GM19043 (cell line): ENCODE measurements around the gene PNPLA2.

Experiments used
- ATAC-seq: cut with Tn5 transposase; IDR thresholded peaks from one replicate; pipeline ENCODE4 v1.9.1; 2021; ENCODE audit warnings: low read depth; ENCODE audit not compliant: unreplicated experiment

PNPLA2 gene

GRCh38 chr11:854601-855329 lies 36.1 kb downstream of the PNPLA2 start:
- no peak for ATAC-seq

- ATAC-seq, result no peak
Observed at GRCh38 chr11:855330-855674, 36.6 kb downstream of the PNPLA2 start.

GRCh38 chr11:855796-856195 lies 37.1 kb downstream of the PNPLA2 start:
- ATAC-seq, result no peak

GRCh38 chr11:856397-856796 lies 37.7 kb downstream of the PNPLA2 start:
- ATAC-seq, result no peak

GRCh38 chr11:858053-858761 lies 39.5 kb downstream of the PNPLA2 start:
- no peak for ATAC-seq

- ATAC-seq, result no peak
Observed at GRCh38 chr11:858762-859339, 40.1 kb downstream of the PNPLA2 start.

GRCh38 chr11:859394-860131 lies 40.8 kb downstream of the PNPLA2 start:
- ATAC-seq, result no peak

GRCh38 chr11:860234-861104 lies 41.8 kb downstream of the PNPLA2 start:
- no peak for ATAC-seq

GRCh38 chr11:861105-861479 lies 42.4 kb downstream of the PNPLA2 start:
- no peak for ATAC-seq

GRCh38 chr11:862081-862661 lies 43.5 kb downstream of the PNPLA2 start:
- no peak for ATAC-seq

GRCh38 chr11:862696-863022 lies 43.9 kb downstream of the PNPLA2 start:
- no peak for ATAC-seq

- no peak for ATAC-seq
Observed at GRCh38 chr11:863023-863909, 44.6 kb downstream of the PNPLA2 start.

GRCh38 chr11:863910-864827 lies 45.5 kb downstream of the PNPLA2 start:
- ATAC-seq, result no peak

- no peak for ATAC-seq
Observed at GRCh38 chr11:864898-865297, 46.2 kb downstream of the PNPLA2 start.

- ATAC-seq, result no peak
Observed at GRCh38 chr11:865462-866430, 47.0 kb downstream of the PNPLA2 start.

- no peak for ATAC-seq
Observed at GRCh38 chr11:866481-866880, 47.8 kb downstream of the PNPLA2 start.

- ATAC-seq, result no peak
Observed at GRCh38 chr11:867856-868358, 49.2 kb downstream of the PNPLA2 start.
